GM21529 (cell line): ENCODE measurements around the gene ATP4A.

ENCODE experiments used
- ATAC-seq: cut with Tn5 transposase; IDR thresholded peaks from one replicate; pipeline ENCODE4 v1.9.1; 2021; ENCODE audit not compliant: unreplicated experiment

The ATP4A gene

DNA sequence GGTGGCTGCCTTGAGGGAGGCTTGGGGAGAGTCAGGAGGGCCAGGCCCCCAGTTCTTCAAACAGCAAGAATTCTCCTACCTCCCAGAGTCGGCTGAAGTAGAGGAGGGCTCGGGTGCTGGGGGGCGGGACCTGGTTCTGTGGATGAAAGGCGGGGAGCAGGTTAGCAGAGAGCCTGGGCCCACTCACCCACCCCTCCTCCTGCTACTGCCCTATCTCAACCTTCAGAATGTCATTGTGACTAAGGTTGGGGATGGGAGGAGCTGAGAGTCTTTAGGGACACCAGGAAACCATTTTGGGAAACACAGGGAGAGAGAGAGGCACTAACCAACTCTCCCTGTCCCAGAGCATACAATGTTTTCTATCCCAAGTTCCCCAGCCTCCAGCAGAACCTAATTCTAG lies 60.7 kb downstream of the ATP4A start:
- no peak for ATAC-seq

- ATAC-seq = no peak
Measured at GRCh38 chr19:35501684-35502083, 61.8 kb downstream of the ATP4A start.

GRCh38 chr19:35500611-35501010 lies 62.8 kb downstream of the ATP4A start:
- ATAC-seq = no peak
